Upper lobe of right lung (tissue), 1 donor: ENCODE results near the gene CHSY1. TPM values are rescaled to one million over a fixed set of nuclear protein-coding genes. Genes with fewer than 3 reads are reported as not detected.
A peak's percentile ranks its signal among the peaks of the same experiment; 100 is the strongest.

Source experiments
- ATAC-seq: fragments of 200-7000 bp; cut with Tn5 transposase; one replicate; pipeline ENCODE4 v1.9.1; 2020; ENCODE audit warnings: mild to moderate bottlenecking, moderate library complexity
- DNase-seq: peaks from one replicate; pipeline ENCODE4 v3.0.0-alpha.2; 2020
- H3K27ac ChIP-seq: fragments of 200-600 bp; one replicate; pipeline ENCODE4 v1.8.0; 2022
- H3K27me3 ChIP-seq: fragments of 200-600 bp; one replicate; pipeline ENCODE4 v1.8.0; 2022; ENCODE audit warnings: mild to moderate bottlenecking
- H3K36me3 ChIP-seq: fragments of 200-600 bp; one replicate; pipeline ENCODE4 v1.8.0; 2022
- H3K4me1 ChIP-seq: fragments of 200-600 bp; one replicate; pipeline ENCODE4 v1.8.0; 2022
- H3K4me3 ChIP-seq: fragments of 200-600 bp; one replicate; pipeline ENCODE4 v1.8.0; 2022; ENCODE audit warnings: mild to moderate bottlenecking
- H3K9me3 ChIP-seq: fragments of 200-600 bp; one replicate; pipeline ENCODE4 v1.8.0; 2022
- intact Hi-C: fragments of 100-400 bp; cut with DNase I; formaldehyde crosslinking; loops from one replicate; pipeline ENCODE4 v1.11.0; 2022
- total RNA-seq: library from RNA; stranded (reverse); fragmentation: NEBNext Ultra II Directional; extraction: Animal tissue kit (Norgen Biotek cat#: 25700); gene quantifications from one replicate; pipeline ENCODE4 v1.2.1, GENCODE V29; 2021
- TF ChIP-seq, protein P1 (sequence below): fragments of 200-600 bp; IDR thresholded peaks from one replicate; pipeline ENCODE4 v1.8.0; 2022; ENCODE audit warnings: antibody characterized with exemption
- donor health status: DM: no; HTN: yes; CAD: no; lungs with severe emphysema.

The CHSY1 gene
- total RNA-seq, 1 donor from 2014 or later: 40.6 TPM

DNA sequence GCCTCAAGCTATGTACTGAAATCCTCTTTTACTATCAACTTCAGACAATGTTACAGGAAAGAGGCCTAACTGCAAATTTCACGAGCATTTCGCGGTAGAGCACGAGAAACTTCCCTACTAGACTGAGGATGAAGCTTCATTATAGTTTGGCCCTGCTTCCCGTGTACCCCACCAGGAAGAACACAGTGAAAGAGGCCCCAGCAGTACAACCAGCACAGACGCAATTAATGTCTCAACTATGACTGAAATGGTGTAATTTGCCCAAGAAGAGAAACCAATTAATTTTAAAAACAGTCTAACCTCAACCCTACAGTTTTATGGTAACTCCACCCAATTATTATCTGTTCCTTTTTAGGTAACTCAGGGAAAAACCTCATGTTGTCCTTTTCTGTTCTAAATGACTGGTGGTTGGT is 12.1 kb downstream of the CHSY1 start:
- H3K27ac ChIP-seq: peak overlapping the region; percentile 37
- H3K4me3 ChIP-seq: no peak overlapping the region
- TF ChIP-seq, protein P1, sequence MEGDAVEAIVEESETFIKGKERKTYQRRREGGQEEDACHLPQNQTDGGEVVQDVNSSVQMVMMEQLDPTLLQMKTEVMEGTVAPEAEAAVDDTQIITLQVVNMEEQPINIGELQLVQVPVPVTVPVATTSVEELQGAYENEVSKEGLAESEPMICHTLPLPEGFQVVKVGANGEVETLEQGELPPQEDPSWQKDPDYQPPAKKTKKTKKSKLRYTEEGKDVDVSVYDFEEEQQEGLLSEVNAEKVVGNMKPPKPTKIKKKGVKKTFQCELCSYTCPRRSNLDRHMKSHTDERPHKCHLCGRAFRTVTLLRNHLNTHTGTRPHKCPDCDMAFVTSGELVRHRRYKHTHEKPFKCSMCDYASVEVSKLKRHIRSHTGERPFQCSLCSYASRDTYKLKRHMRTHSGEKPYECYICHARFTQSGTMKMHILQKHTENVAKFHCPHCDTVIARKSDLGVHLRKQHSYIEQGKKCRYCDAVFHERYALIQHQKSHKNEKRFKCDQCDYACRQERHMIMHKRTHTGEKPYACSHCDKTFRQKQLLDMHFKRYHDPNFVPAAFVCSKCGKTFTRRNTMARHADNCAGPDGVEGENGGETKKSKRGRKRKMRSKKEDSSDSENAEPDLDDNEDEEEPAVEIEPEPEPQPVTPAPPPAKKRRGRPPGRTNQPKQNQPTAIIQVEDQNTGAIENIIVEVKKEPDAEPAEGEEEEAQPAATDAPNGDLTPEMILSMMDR: no peak

DNA sequence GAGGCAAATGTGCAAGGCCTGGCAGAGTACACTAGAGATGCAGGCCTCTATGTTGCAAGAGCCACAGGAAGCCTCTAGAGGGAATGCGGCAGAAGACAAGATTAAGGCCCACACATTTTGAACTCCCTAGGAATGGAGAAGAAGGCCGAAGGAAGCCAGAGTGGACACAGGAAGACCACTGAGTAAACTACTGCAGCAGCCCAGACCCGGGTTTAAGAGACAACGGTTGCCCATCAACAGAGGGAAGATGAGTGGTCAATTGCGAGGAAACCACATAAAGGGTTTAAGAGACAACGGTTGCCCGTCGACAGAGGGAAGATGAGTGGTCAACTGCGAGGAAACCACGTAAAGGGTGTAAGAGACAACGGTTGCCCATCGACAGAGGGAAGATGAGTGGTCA is 14.6 kb downstream of the CHSY1 start:
- Histone ChIP-seq H3K27ac (no peak overlapping the region), H3K4me1 (peaks cover 55% of the 10 kb centered on the region)
- intact Hi-C loops: no loop called here

More for the DNA sequence above, 12.1 kb downstream of the CHSY1 start:
- Histone ChIP-seq H3K36me3 (peaks cover 5% of the 10 kb centered on the region), H3K9me3 (no peaks in the 10 kb centered on the region), H3K27me3 (no peaks in the 10 kb centered on the region), H3K4me1 (peaks cover 70% of the 10 kb centered on the region)
- ATAC-seq (peak; percentile 40), DNase-seq (no peak)
- intact Hi-C loops: loop anchor here (10.0 kb wide), 1 partner anchor 55 kb away; no protein-coding TSS in a partner anchor

DNA sequence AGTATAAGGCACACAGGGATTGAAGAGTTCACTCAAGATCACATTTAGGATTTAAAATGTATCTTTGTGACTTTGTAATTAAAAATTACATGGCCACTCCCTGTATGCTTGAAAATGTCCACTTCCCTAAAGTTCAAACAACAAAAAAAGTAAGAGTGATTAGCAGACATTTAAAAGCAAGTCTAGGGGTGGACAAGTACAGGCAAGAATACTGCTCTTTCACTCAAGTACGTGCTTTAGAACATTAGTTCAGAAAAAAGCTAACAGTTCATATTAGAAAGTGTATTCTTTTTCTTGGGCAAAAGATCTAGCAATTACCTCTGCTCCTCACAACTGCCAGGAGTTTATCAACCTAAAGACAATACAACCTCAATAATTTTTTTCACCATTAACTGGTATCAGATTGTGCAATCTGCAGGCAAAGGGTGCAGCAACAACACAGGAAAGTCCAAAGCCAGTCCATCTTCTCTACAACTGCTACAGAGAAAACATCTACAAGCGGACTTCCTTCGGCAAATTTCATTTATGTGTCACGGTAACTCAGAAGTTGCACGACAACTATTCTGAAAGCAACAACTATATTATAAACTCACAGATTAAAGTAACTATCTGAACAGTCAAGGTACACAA is 18.1 kb downstream of the CHSY1 start:
- H3K4me1 ChIP-seq: peaks cover 25% of the 10 kb centered on the region
- ATAC-seq: no peak

More for the DNA sequence above, 14.6 kb downstream of the CHSY1 start:
- Histone ChIP-seq H3K9me3 (no peaks in the 10 kb centered on the region), H3K27me3 (no peaks in the 10 kb centered on the region), H3K36me3 (peaks cover 13% of the 10 kb centered on the region), H3K4me3 (no peak overlapping the region)
- TF ChIP-seq, protein P1: no peak
- ATAC-seq: peak; percentile 64
- no peak for DNase-seq

DNA sequence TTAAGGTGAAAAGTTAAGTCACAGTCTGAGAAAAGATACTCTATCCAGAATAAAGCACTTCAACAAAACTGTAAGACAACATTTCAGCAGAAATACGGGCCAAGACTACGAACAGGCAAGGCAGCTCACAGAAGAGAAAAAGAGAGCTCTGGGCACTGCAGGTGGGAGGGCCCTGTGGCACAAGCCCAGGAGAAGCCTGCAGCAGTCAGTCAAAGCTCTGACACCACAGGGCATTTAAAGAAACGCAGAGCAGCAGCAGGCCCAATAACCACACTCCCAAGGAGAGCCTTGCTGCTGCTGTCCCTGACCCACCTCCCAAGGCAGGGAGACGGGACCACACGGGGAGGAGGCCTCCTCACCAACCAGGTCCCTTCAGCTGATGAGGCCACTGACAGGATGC is 19.2 kb downstream of the CHSY1 start:
- intact Hi-C loops: no loop called here
- H3K4me3 ChIP-seq: no peak overlapping the region
- no peak for DNase-seq
- H3K4me1 ChIP-seq: peaks cover 18% of the 10 kb centered on the region
- H3K27ac ChIP-seq: no peak overlapping the region
- peaks cover 19% of the 10 kb centered on the region for H3K36me3 ChIP-seq
- no peak for ATAC-seq
- H3K27me3 ChIP-seq: no peaks in the 10 kb centered on the region
- peaks cover 13% of the 10 kb centered on the region for H3K9me3 ChIP-seq
- TF ChIP-seq, protein P1: no peak

More for the DNA sequence above, 18.1 kb downstream of the CHSY1 start:
- Histone ChIP-seq H3K36me3 (peaks cover 19% of the 10 kb centered on the region), H3K4me3 (no peak overlapping the region), H3K9me3 (peaks cover 4% of the 10 kb centered on the region), H3K27ac (no peak overlapping the region), H3K27me3 (no peaks in the 10 kb centered on the region)
- TF ChIP-seq, protein P1: no peak
- no peak for DNase-seq
- intact Hi-C loops: no loop called here

DNA sequence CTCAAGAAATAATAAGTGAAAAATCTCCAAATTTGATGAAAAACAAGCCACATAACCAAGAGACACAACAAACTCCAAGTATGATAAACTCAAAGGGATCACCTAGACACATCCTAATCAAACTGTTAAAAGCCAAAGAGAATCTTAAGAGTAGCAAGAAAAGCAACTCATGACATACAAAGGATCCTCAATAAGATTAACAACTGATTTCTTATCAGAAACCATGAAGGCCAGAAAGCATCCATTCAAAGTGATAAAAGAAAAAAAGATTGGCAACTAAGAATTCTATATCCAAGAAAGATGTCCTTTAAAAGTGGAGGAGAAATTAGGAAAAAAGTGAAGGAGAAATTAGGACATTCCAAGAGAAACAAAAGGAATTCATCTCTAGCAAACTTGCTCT is 23.5 kb downstream of the CHSY1 start:
- TF ChIP-seq, protein P1: no peak
- H3K36me3 ChIP-seq: peaks cover 6% of the 10 kb centered on the region
- ATAC-seq (no peak), DNase-seq (no peak)
- intact Hi-C loops: no loop called here
- H3K27me3 ChIP-seq: no peaks in the 10 kb centered on the region
- H3K9me3 ChIP-seq: peaks cover 13% of the 10 kb centered on the region
- H3K27ac ChIP-seq: no peak overlapping the region
- no peak overlapping the region for H3K4me3 ChIP-seq
- H3K4me1 ChIP-seq: peaks cover 8% of the 10 kb centered on the region
